Measurements from ENCODE around the gene ZNF75A.

The ZNF75A gene

DNA sequence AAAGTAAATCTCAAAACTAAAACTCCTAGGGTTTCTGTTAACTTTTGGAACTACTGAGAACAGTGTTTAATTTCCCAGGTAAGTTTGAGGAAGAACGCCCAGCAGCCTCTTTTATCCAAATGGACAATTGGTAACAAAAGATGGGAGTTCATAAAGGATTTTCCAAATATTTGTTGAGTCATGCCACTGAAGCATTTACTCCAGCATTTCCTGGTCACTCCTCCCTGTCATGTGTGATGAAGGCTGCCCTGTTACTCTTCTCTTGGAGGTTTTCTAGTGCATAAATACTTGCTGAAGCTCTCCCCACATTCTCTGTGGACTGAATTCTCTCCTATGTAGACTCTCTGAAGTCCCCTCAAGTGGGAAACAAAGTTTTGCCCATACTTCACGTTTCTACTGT lies 16.5 kb downstream of the ZNF75A start:
- no peak overlapping the region for H3K4me3 ChIP-seq (ENCODE audit: low read length)
- TF ChIP-seq ZNF274 (IDR thresholded peaks at IDR 0.05; ENCODE audit: low read depth, low read length): no peak

DNA sequence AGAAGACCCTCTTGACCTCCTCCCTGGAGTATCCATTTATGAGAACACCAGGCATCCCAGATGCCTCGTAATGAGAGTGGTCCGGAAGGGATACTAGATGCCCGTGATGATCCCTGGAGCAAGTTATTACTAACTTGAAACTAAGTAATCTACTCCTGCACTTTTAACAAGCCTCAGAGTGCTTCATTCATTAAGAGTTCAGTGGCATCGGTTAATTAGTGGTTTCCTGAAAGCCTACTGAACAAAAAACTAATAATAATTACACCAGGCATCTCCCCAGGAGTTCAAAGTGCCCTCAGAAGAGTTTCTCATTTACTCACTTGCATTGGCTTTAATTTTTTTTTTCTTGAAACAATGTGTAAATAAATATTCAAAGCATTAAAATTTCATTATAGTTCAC lies 22.2 kb downstream of the ZNF75A start:
- H3K4me3 ChIP-seq (ENCODE audit: low read length): no peak overlapping the region
- TF ChIP-seq ZNF274 (IDR thresholded peaks at IDR 0.05; ENCODE audit: low read depth, low read length): no peak

DNA sequence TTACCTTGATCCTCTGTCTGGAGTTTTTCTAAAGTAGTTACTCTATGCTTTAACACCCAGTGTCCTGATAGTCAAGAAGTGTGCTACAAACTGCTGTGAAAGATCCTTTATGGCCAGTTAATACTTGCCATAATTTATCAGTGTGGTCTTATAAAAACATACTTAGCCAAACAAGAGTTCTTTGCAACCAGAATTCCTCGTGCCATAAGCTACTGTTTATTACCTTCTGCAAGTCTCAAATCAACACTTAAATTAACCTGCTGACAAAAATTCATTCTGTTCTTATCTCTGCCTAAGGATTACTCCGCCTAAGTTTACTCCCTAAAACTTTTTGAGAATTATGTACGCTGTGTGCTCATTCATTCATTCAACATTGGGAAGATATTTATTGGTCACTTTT lies 22.8 kb downstream of the ZNF75A start:
- H3K4me3 ChIP-seq (ENCODE audit: low read length): no peak overlapping the region
- no peak for TF ChIP-seq ZNF274 (IDR thresholded peaks at IDR 0.05; ENCODE audit: low read depth, low read length)

- TF ChIP-seq ZNF274 (IDR thresholded peaks at IDR 0.05; ENCODE audit: low read depth, low read length): no peak
- no peak overlapping the region for H3K4me3 ChIP-seq (ENCODE audit: low read length)
Measured at GRCh38 chr16:3328643-3329042, 23.3 kb downstream of the ZNF75A start.

DNA sequence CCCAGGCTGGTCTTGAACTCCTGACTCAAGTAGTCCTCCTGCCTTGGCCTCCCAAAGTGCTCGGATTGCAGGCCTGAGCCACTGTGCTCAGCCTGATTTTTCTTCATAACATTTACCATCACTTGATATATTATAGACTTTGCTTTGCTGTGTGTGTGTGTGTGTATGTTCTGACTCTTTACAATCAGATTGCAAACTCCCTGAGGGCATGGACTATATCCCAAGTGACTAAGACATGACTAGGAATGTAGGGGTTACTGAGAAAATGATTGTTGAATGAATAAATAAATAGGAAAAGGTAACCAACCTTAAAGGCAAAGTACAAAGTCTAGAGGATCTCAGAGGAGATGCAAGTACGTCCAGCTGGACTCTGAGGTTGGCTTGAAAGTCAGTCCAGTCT lies 40.7 kb downstream of the ZNF75A start:
- no peak for TF ChIP-seq ZNF274 (IDR thresholded peaks at IDR 0.05; ENCODE audit: low read depth, low read length)
- H3K4me3 ChIP-seq (ENCODE audit: low read length): no peak overlapping the region

DNA sequence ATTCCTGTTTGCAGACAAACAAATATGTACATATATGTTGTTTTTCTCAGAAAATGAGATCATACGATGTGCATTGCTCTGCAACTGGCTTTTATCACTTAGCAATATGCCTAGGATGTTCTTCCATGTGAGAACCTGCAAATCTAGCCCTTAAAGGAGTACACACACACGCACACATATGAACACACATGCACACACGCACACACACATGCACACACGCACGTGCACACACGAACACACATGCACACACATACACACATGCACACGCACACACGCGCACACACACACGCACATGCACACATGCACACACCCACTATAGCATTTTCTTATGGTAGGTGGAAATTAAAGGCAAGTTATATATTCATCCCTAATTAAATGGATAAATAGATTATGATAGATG lies 42.3 kb downstream of the ZNF75A start:
- no peak overlapping the region for H3K4me3 ChIP-seq (ENCODE audit: low read length)
- no peak for TF ChIP-seq ZNF274 (IDR thresholded peaks at IDR 0.05; ENCODE audit: low read depth, low read length)

GRCh38 chr16:3348547-3349167 lies 43.4 kb downstream of the ZNF75A start:
- no peak for TF ChIP-seq ZNF274 (IDR thresholded peaks at IDR 0.05; ENCODE audit: low read depth, low read length)
- no peak overlapping the region for H3K4me3 ChIP-seq (ENCODE audit: low read length)

GRCh38 chr16:3349175-3349574 lies 43.9 kb downstream of the ZNF75A start:
- no peak for TF ChIP-seq ZNF274 (IDR thresholded peaks at IDR 0.05; ENCODE audit: low read depth, low read length)
- H3K4me3 ChIP-seq (ENCODE audit: low read length): no peak overlapping the region

- H3K4me3 ChIP-seq (ENCODE audit: low read length): no peak within 1 kb of the TSS
- TF ChIP-seq ZNF274 (IDR thresholded peaks at IDR 0.05; ENCODE audit: low read depth, low read length): no peak
Measured at GRCh38 chr16:3355589-3355988, 50.3 kb downstream of the ZNF75A start, which contains the start of gene OR2C1. Gene OR2C1, plus strand, starts transcription at chr16:3355889. Its CDS starts 52 bp downstream, at chr16:3355941.

DNA sequence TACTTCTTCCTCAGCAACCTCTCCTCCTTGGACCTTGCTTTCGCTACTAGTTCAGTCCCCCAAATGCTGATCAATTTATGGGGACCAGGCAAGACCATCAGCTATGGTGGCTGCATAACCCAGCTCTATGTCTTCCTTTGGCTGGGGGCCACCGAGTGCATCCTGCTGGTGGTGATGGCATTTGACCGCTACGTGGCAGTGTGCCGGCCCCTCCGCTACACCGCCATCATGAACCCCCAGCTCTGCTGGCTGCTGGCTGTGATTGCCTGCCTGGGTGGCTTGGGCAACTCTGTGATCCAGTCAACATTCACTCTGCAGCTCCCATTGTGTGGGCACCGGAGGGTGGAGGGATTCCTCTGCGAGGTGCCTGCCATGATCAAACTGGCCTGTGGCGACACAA lies 50.8 kb downstream of the ZNF75A start:
- no peak overlapping the region for H3K4me3 ChIP-seq (ENCODE audit: low read length)
- no peak for TF ChIP-seq ZNF274 (IDR thresholded peaks at IDR 0.05; ENCODE audit: low read depth, low read length)

DNA sequence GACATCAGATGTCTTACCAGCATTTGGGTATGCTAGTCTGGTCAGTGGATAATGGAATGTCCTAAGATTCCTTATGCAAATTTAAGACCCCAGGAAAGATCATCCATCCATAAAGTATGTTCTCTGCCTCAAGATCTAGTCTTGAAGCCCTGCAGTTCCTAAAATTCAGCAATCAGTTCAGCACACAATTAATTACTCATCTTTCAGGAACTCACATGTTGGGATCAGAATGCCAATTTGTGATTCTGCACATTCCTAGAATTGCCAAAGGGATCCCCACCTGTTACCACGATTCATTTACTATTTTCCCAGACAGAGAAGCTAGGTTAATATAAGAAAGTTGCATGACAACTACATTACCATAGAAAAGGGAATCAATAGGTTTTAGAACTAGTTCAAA lies 53.6 kb downstream of the ZNF75A start:
- H3K4me3 ChIP-seq (ENCODE audit: low read length): no peak overlapping the region
- TF ChIP-seq ZNF274 (IDR thresholded peaks at IDR 0.05; ENCODE audit: low read depth, low read length): no peak

DNA sequence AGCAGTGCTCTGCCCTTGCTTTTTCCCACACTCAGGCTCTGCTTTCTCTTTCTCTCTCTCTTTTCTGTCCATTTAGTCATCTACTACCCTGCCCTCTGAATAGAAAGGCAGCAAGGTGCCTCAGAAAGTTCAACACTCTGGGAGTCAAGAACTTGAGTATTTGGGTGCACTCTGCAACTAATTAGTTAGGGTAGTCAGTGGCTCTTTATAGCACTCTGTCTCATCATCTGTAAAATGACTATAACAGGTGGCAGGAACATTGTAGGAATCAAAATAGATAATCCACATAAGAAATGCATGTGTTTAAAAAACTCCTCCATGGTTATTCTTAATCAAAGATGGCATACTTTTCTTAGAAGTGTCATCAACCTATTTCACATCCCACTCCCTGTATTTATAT lies 57.6 kb downstream of the ZNF75A start:
- H3K4me3 ChIP-seq (ENCODE audit: low read length): no peak overlapping the region
- TF ChIP-seq ZNF274 (IDR thresholded peaks at IDR 0.05; ENCODE audit: low read depth, low read length): no peak

DNA sequence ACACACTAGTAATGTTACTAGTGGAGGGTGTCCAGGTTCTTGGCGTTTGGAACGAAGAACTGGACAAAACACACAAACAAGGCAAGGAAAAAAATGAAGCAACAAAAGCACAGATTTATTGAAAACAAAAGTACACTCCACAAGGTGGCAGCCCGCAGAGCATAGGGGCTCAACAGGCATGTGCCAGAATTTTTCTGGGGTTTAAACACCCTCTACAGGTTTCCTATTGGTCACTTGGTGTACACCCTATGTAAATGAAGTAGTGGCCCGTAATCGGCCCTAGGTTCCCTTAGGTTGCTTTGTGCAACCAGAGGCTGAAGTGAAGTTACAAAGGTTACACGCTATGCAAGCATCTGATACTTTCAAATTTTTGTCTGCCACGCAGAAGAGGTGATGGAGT lies 58.5 kb downstream of the ZNF75A start:
- no peak for TF ChIP-seq ZNF274 (IDR thresholded peaks at IDR 0.05; ENCODE audit: low read depth, low read length)
- H3K4me3 ChIP-seq (ENCODE audit: low read length): no peak overlapping the region

GRCh38 chr16:3364774-3365427 lies 59.6 kb downstream of the ZNF75A start:
- no peak for TF ChIP-seq ZNF274 (IDR thresholded peaks at IDR 0.05; ENCODE audit: low read depth, low read length)
- peak overlapping the region; percentile 68; the same call in 1 of the 2 replicates for H3K4me3 ChIP-seq (ENCODE audit: low read length)
